Sigmoid colon (tissue), 4 donors: ENCODE results near the gene CLTRN.

Source experiments
- EP300 ChIP-seq, 4 donors: sonication (generic); formaldehyde crosslinking; IDR thresholded peaks; one replicate each; pipeline ENCODE4 v1.6.1; 2017; ENCODE audit warnings: antibody characterized with exemption in 4 of 4
- POLR2A ChIP-seq, 2 donors: fragments of 450-650 bp; IDR thresholded peaks; one replicate each; pipeline ENCODE4 v1.6.1; 2016; ENCODE audit warnings: antibody characterized with exemption in 2 of 2, mild to moderate bottlenecking in 2 of 2, moderate library complexity in 2 of 2
- POLR2AphosphoS5 ChIP-seq, 4 donors: sonication (generic); formaldehyde crosslinking; IDR thresholded peaks; one replicate each; pipeline ENCODE4 v1.6.1; 2017; ENCODE audit warnings: antibody characterized with exemption in 4 of 4
- TF ChIP-seq, protein P1 (sequence below), 4 experiments: fragments of 450-650 bp in 3 of 4; fragments of 200-600 bp in 1 of 4; IDR thresholded peaks; one replicate each; pipeline ENCODE4 v1.5.1; 2016 to 2019; ENCODE audit warnings: antibody characterized with exemption in 4 of 4, mild to moderate bottlenecking in 3 of 4, moderate library complexity in 2 of 4

DNA sequence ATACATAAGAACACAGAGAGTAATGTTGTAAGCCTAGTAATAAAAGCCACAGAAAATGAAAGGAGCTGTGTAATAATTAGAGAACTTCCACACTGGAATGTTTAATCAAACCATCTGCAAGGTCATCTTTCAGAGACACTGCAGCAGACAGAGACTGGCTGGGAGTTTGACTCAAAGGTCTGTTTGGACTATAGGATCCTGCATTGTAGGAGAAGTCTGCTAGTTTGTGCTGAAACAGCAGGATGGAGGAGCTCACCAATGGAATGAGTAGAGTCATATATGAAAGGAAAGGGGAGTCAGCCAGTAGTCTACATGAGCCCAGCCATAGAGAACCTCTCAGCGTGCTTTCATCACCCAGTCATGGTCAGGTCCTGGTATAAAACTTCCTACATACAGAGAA, 59.4 kb downstream of the CLTRN start:
- TF ChIP-seq, protein P1, sequence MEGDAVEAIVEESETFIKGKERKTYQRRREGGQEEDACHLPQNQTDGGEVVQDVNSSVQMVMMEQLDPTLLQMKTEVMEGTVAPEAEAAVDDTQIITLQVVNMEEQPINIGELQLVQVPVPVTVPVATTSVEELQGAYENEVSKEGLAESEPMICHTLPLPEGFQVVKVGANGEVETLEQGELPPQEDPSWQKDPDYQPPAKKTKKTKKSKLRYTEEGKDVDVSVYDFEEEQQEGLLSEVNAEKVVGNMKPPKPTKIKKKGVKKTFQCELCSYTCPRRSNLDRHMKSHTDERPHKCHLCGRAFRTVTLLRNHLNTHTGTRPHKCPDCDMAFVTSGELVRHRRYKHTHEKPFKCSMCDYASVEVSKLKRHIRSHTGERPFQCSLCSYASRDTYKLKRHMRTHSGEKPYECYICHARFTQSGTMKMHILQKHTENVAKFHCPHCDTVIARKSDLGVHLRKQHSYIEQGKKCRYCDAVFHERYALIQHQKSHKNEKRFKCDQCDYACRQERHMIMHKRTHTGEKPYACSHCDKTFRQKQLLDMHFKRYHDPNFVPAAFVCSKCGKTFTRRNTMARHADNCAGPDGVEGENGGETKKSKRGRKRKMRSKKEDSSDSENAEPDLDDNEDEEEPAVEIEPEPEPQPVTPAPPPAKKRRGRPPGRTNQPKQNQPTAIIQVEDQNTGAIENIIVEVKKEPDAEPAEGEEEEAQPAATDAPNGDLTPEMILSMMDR (IDR thresholded peaks at IDR 0.05) = no peak
- no peak for TF ChIP-seq EP300 (IDR thresholded peaks at IDR 0.05)
- TF ChIP-seq POLR2AphosphoS5 (IDR thresholded peaks at IDR 0.05) = no peak
- TF ChIP-seq POLR2A (IDR thresholded peaks at IDR 0.05) = no peak
